ENCODE results near the gene SCRN3. TPM values are rescaled to one million over a fixed set of nuclear protein-coding genes. Genes with fewer than 3 reads are reported as not detected.

Gene SCRN3
- total and polyA plus RNA-seq, 2 of the 4 experiments (the other 2 are of a cell fraction) = 9.9 to 11.4 TPM

DNA sequence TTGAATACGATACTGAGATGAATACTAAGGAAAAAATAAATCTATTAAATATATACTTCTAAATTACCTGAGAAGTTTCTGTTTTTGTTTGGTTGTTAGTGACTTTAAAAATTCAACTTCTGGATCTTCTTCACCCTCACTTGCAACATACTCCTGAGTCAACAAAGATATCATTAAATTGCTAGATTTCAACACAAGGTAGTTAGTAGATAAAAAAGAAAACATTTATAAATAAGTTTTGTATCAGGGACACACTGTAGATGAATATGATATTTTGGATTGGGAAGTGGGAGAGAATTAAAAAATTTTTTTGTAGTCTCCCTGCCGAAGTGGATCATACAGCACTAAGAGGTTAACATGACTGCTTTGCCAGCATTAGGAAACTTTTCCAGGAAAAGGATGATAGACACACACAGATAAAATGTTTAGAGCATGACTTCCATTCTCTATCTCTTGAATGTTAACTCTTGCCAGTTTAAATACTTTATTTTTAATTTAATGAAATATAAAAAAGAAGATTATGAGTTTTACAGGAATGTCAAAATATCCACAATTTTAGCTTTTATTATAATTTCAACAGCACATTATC is 44.8 kb upstream of the SCRN3 start:
- no peak overlapping the region for H3K14ac ChIP-seq (replicated peaks; ENCODE audit: low read depth, low read length)
- POLR2A ChIA-PET (ENCODE audit: unreplicated experiment) = no interaction called here
- H4K20me1 ChIP-seq (ENCODE audit: insufficient read depth, low read length) = no peaks in the 10 kb centered on the region
- H3K27me3 ChIP-seq (ENCODE audit: control insufficient read depth, insufficient read depth, low read length) = no peaks in the 10 kb centered on the region
- H3K36me3 ChIP-seq (ENCODE audit: control insufficient read depth, insufficient read depth, low read length) = peaks cover 4% of the 10 kb centered on the region; the same call in 1 of the 2 replicates
- no peak overlapping the region for H2AK5ac ChIP-seq (ENCODE audit: low read depth, low read length)
- BruUV-seq (replicated peaks) = no TSS peak
- H2BK15ac ChIP-seq (ENCODE audit: low read depth, low read length) = no peak overlapping the region
- H3K79me1 ChIP-seq (ENCODE audit: low read depth in 1 of 2, low read length in 2 of 2) = no peaks in the 10 kb centered on the region
- H3K18ac ChIP-seq (ENCODE audit: low read depth, low read length) = no peak overlapping the region
- H3K23ac ChIP-seq (ENCODE audit: low read depth, low read length) = no peak overlapping the region
- no peak overlapping the region for H2BK120ac ChIP-seq (ENCODE audit: low read depth, low read length)
- H4K8ac ChIP-seq (ENCODE audit: low read depth in 2 of 2, low read length in 2 of 2) = no peak overlapping the region
- no peaks in the 10 kb centered on the region for H3K4me1 ChIP-seq (ENCODE audit: control insufficient read depth, insufficient read depth, low read length)
- no peak overlapping the region for H4K5ac ChIP-seq (ENCODE audit: low read depth, low read length)
- ATAC-seq (ENCODE audit: low read depth) = no peak
- H3K4me2 ChIP-seq (ENCODE audit: low read depth, low read length) = no peak overlapping the region
- H3K9ac ChIP-seq (ENCODE audit: low read depth, low read length) = no peak overlapping the region
- no peak overlapping the region for H2BK20ac ChIP-seq (ENCODE audit: low read depth, low read length)
- TF ChIP-seq MAZ (IDR thresholded peaks at IDR 0.05; ENCODE audit: borderline replicate concordance, low read depth, low read length) (no peak), RAD21 (IDR thresholded peaks at IDR 0.05; ENCODE audit: low read length) (no peak), RFX5 (IDR thresholded peaks at IDR 0.05; ENCODE audit: low read depth, low read length) (no peak), CEBPB (IDR thresholded peaks at IDR 0.05; ENCODE audit: low read depth, low read length) (no peak), MAFK (IDR thresholded peaks at IDR 0.05; ENCODE audit: low read depth, low read length) (no peak), MXI1 (IDR thresholded peaks at IDR 0.05; ENCODE audit: borderline replicate concordance, low read depth, low read length) (no peak), RCOR1 (IDR thresholded peaks at IDR 0.05; ENCODE audit: insufficient replicate concordance, low read length) (no peak), SMC3 (IDR thresholded peaks at IDR 0.05; ENCODE audit: low read depth, low read length) (no peak), CHD1 (IDR thresholded peaks at IDR 0.05; ENCODE audit: low read depth, low read length) (no peak), FOS (IDR thresholded peaks at IDR 0.05; ENCODE audit: low read depth, low read length) (no peak)
- TF ChIP-seq, protein P1, sequence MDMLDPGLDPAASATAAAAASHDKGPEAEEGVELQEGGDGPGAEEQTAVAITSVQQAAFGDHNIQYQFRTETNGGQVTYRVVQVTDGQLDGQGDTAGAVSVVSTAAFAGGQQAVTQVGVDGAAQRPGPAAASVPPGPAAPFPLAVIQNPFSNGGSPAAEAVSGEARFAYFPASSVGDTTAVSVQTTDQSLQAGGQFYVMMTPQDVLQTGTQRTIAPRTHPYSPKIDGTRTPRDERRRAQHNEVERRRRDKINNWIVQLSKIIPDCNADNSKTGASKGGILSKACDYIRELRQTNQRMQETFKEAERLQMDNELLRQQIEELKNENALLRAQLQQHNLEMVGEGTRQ (IDR thresholded peaks at IDR 0.05; ENCODE audit: low read depth, low read length) = no peak
- TF ChIP-seq, protein P2, sequence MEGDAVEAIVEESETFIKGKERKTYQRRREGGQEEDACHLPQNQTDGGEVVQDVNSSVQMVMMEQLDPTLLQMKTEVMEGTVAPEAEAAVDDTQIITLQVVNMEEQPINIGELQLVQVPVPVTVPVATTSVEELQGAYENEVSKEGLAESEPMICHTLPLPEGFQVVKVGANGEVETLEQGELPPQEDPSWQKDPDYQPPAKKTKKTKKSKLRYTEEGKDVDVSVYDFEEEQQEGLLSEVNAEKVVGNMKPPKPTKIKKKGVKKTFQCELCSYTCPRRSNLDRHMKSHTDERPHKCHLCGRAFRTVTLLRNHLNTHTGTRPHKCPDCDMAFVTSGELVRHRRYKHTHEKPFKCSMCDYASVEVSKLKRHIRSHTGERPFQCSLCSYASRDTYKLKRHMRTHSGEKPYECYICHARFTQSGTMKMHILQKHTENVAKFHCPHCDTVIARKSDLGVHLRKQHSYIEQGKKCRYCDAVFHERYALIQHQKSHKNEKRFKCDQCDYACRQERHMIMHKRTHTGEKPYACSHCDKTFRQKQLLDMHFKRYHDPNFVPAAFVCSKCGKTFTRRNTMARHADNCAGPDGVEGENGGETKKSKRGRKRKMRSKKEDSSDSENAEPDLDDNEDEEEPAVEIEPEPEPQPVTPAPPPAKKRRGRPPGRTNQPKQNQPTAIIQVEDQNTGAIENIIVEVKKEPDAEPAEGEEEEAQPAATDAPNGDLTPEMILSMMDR (conservative IDR thresholded peaks at IDR 0.05; ENCODE audit: low read depth, low read length) = no peak
- TF ChIP-seq, protein P3, sequence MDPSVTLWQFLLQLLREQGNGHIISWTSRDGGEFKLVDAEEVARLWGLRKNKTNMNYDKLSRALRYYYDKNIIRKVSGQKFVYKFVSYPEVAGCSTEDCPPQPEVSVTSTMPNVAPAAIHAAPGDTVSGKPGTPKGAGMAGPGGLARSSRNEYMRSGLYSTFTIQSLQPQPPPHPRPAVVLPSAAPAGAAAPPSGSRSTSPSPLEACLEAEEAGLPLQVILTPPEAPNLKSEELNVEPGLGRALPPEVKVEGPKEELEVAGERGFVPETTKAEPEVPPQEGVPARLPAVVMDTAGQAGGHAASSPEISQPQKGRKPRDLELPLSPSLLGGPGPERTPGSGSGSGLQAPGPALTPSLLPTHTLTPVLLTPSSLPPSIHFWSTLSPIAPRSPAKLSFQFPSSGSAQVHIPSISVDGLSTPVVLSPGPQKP (IDR thresholded peaks at IDR 0.05; ENCODE audit: borderline replicate concordance, low read depth, low read length) = no peak
- no peak overlapping the region for H3K4ac ChIP-seq (ENCODE audit: low read depth, low read length)
- in situ Hi-C loops (cut with MboI; ENCODE audit: low sequenced_read_pairs) (no loop called here), intact Hi-C loops (cut with micrococcal nuclease) (no loop called here), dilution Hi-C loops (cut with HindIII; ENCODE audit: low sequenced_read_pairs, unreplicated experiment) (no loop called here)
- no peak overlapping the region for H4K91ac ChIP-seq (ENCODE audit: insufficient read depth, low read depth, low read length)
- no peak overlapping the region for H3K56ac ChIP-seq (ENCODE audit: extremely low read depth, insufficient read depth, low read length)
- no peaks in the 10 kb centered on the region for H3K9me3 ChIP-seq (ENCODE audit: control insufficient read depth, insufficient read depth, low read length)
- no peak overlapping the region for H2AK9ac ChIP-seq (replicated peaks; ENCODE audit: low read depth, low read length, poor library complexity)
- WGBS, 2 experiments (ENCODE audit: extremely low coverage in 2 of 2, insufficient read length in 1 of 2) = 80% methylated on average over 1 of the region's 2 CpGs; no CpG with 5 or more reads in 1 of the 2 experiments
- H3K9me1 ChIP-seq (ENCODE audit: insufficient read depth, low read length) = no peaks in the 10 kb centered on the region
- CTCF ChIA-PET = interaction anchor here (1.2 to 1.5 kb wide), 3 partner anchors 9 to 948 kb away, joined by 4 to 12 read pairs (median 6); no protein-coding TSS in a partner anchor
- no peak overlapping the region for H2AFZ ChIP-seq (replicated peaks; ENCODE audit: low read length, poor library complexity)
- H3K4me3 ChIP-seq (ENCODE audit: insufficient read depth, low read depth, low read length) = no peak overlapping the region
- H3K27ac ChIP-seq (ENCODE audit: insufficient read depth, low read length) = no peak overlapping the region
- H2BK5ac ChIP-seq (ENCODE audit: low read depth, low read length, poor library complexity, severe bottlenecking) = no peak overlapping the region
- DNase-seq = no peak

Measured in IMR-90 (cell line).